ENCODE measurements around the gene KYAT1.
A peak's percentile ranks its signal among the peaks of the same experiment; 100 is the strongest.

Gene KYAT1

GRCh38 chr9:128899566-128900322 lies 18.0 kb upstream of the KYAT1 start:
- no peak overlapping the region for H3K18ac ChIP-seq (ENCODE audit: low read length)
- H4K8ac ChIP-seq (ENCODE audit: low read depth, low read length): no peak overlapping the region
- peaks cover 4 to 56% of the 10 kb centered on the region in 2 donors for H3K36me3 ChIP-seq (replicated peaks in 1 of 2; ENCODE audit: control insufficient read depth in 2 of 2, insufficient read depth in 2 of 2, low read length in 2 of 2)
- peaks cover 2% of the 10 kb centered on the region for H3K79me1 ChIP-seq (ENCODE audit: low read depth, low read length)
- no peak overlapping the region for H3K27ac ChIP-seq (replicated peaks; ENCODE audit: low read length)
- H2AFZ ChIP-seq (ENCODE audit: low read length): no peak overlapping the region
- no peak overlapping the region for H3K9ac ChIP-seq (ENCODE audit: low read depth, low read length, poor library complexity)
- no peak overlapping the region for H3K4ac ChIP-seq (ENCODE audit: low read length)
- no peak overlapping the region for H2AK5ac ChIP-seq (ENCODE audit: low read depth, low read length)
- H2BK15ac ChIP-seq (ENCODE audit: low read length): no peak overlapping the region
- no peak overlapping the region for H2BK12ac ChIP-seq (ENCODE audit: low read length)
- H2BK120ac ChIP-seq (ENCODE audit: low read depth, low read length): no peak overlapping the region
- H3K9me3 ChIP-seq (replicated peaks in 1 of 2; ENCODE audit: control insufficient read depth in 2 of 2, insufficient read depth in 1 of 2, low read depth in 1 of 2, low read length in 2 of 2): no peaks in the 10 kb centered on the region
- 100% methylated on average over 2 of the region's 8 CpGs; no CpG with 5 or more reads in 1 of the 2 donors for WGBS, 2 donors (ENCODE audit: extremely low coverage in 2 of 2, insufficient read length in 2 of 2, insufficient replicate concordance in 1 of 2)
- H3K23ac ChIP-seq (ENCODE audit: low read depth, low read length, poor library complexity): no peak overlapping the region
- H3K4me1 ChIP-seq (ENCODE audit: control insufficient read depth in 2 of 2, insufficient read depth in 1 of 2, low read depth in 1 of 2, low read length in 2 of 2): peaks cover 0 to 2% of the 10 kb centered on the region in 2 donors
- no peak overlapping the region for H3K4me2 ChIP-seq (ENCODE audit: insufficient read depth, low read length, poor library complexity, severe bottlenecking)
- H3K14ac ChIP-seq (ENCODE audit: low read length): no peak overlapping the region
- no peak for DNase-seq (ENCODE audit: low spot score)
- H2BK5ac ChIP-seq (ENCODE audit: low read length): no peak overlapping the region
- H3K4me3 ChIP-seq (ENCODE audit: low read length in 2 of 2): no peak overlapping the region
- no peaks in the 10 kb centered on the region for H3K27me3 ChIP-seq (ENCODE audit: control insufficient read depth in 3 of 3, insufficient read depth in 3 of 3, low read depth in 1 of 3, low read length in 3 of 3)
- H4K91ac ChIP-seq (ENCODE audit: low read depth, low read length, poor library complexity): no peak overlapping the region

GRCh38 chr9:128898845-128899565 lies 17.3 kb upstream of the KYAT1 start:
- Histone ChIP-seq H2BK5ac (ENCODE audit: low read length) (peak overlapping the region; percentile 66), H4K91ac (ENCODE audit: low read depth, low read length, poor library complexity) (no peak overlapping the region), H3K79me1 (ENCODE audit: low read depth, low read length) (peaks cover 2% of the 10 kb centered on the region), H4K8ac (ENCODE audit: low read depth, low read length) (no peak overlapping the region), H2AK5ac (ENCODE audit: low read depth, low read length) (no peak overlapping the region), H2AFZ (ENCODE audit: low read length) (no peak overlapping the region), H3K4me1 (ENCODE audit: control insufficient read depth in 2 of 2, insufficient read depth in 1 of 2, low read depth in 1 of 2, low read length in 2 of 2) (peaks cover 0 to 2% of the 10 kb centered on the region in 2 donors), H3K4me2 (ENCODE audit: insufficient read depth, low read length, poor library complexity, severe bottlenecking) (no peak overlapping the region), H3K27me3 (ENCODE audit: control insufficient read depth in 3 of 3, insufficient read depth in 3 of 3, low read depth in 1 of 3, low read length in 3 of 3) (no peaks in the 10 kb centered on the region), H2BK15ac (ENCODE audit: low read length) (no peak overlapping the region), H3K14ac (ENCODE audit: low read length) (peak overlapping the region; percentile 2), H3K4me3 (ENCODE audit: low read length in 2 of 2) (no peak overlapping the region), H2BK120ac (ENCODE audit: low read depth, low read length) (no peak overlapping the region), H3K27ac (replicated peaks; ENCODE audit: low read length) (no peak overlapping the region), H3K4ac (ENCODE audit: low read length) (no peak overlapping the region), H3K18ac (ENCODE audit: low read length) (no peak overlapping the region), H2BK12ac (ENCODE audit: low read length) (no peak overlapping the region), H3K36me3 (replicated peaks in 1 of 2; ENCODE audit: control insufficient read depth in 2 of 2, insufficient read depth in 2 of 2, low read length in 2 of 2) (peaks cover 4 to 57% of the 10 kb centered on the region in 2 donors), H3K9me3 (replicated peaks in 1 of 2; ENCODE audit: control insufficient read depth in 2 of 2, insufficient read depth in 1 of 2, low read depth in 1 of 2, low read length in 2 of 2) (no peaks in the 10 kb centered on the region), H3K9ac (ENCODE audit: low read depth, low read length, poor library complexity) (no peak overlapping the region), H3K23ac (ENCODE audit: low read depth, low read length, poor library complexity) (no peak overlapping the region)
- no CpG with 5 or more reads among the region's 18 CpGs for WGBS, 2 donors (ENCODE audit: extremely low coverage in 2 of 2, insufficient read length in 2 of 2, insufficient replicate concordance in 1 of 2)
- DNase-seq (ENCODE audit: low spot score): no peak

GRCh38 chr9:128898382-128898781 lies 16.6 kb upstream of the KYAT1 start:
- Histone ChIP-seq H3K4me2 (ENCODE audit: insufficient read depth, low read length, poor library complexity, severe bottlenecking) (no peak overlapping the region), H2AFZ (ENCODE audit: low read length) (no peak overlapping the region), H3K79me1 (ENCODE audit: low read depth, low read length) (peaks cover 2% of the 10 kb centered on the region), H3K14ac (ENCODE audit: low read length) (peak overlapping the region; percentile 2), H3K27me3 (ENCODE audit: control insufficient read depth in 3 of 3, insufficient read depth in 3 of 3, low read depth in 1 of 3, low read length in 3 of 3) (no peaks in the 10 kb centered on the region), H4K91ac (ENCODE audit: low read depth, low read length, poor library complexity) (no peak overlapping the region), H3K4me1 (ENCODE audit: control insufficient read depth in 2 of 2, insufficient read depth in 1 of 2, low read depth in 1 of 2, low read length in 2 of 2) (peaks cover 0 to 2% of the 10 kb centered on the region in 2 donors), H3K27ac (replicated peaks; ENCODE audit: low read length) (no peak overlapping the region), H2BK15ac (ENCODE audit: low read length) (no peak overlapping the region), H3K36me3 (replicated peaks in 1 of 2; ENCODE audit: control insufficient read depth in 2 of 2, insufficient read depth in 2 of 2, low read length in 2 of 2) (peaks cover 4 to 60% of the 10 kb centered on the region in 2 donors), H2BK5ac (ENCODE audit: low read length) (peak overlapping the region; percentile 66), H3K4ac (ENCODE audit: low read length) (no peak overlapping the region), H2AK5ac (ENCODE audit: low read depth, low read length) (no peak overlapping the region), H2BK12ac (ENCODE audit: low read length) (no peak overlapping the region), H3K23ac (ENCODE audit: low read depth, low read length, poor library complexity) (no peak overlapping the region), H3K18ac (ENCODE audit: low read length) (no peak overlapping the region), H2BK120ac (ENCODE audit: low read depth, low read length) (no peak overlapping the region), H3K9ac (ENCODE audit: low read depth, low read length, poor library complexity) (no peak overlapping the region), H3K4me3 (ENCODE audit: low read length in 2 of 2) (no peak overlapping the region), H4K8ac (ENCODE audit: low read depth, low read length) (no peak overlapping the region), H3K9me3 (replicated peaks in 1 of 2; ENCODE audit: control insufficient read depth in 2 of 2, insufficient read depth in 1 of 2, low read depth in 1 of 2, low read length in 2 of 2) (no peaks in the 10 kb centered on the region)
- WGBS, 2 donors (ENCODE audit: extremely low coverage in 2 of 2, insufficient read length in 2 of 2, insufficient replicate concordance in 1 of 2): no CpG with 5 or more reads among the region's 5 CpGs
- no peak for DNase-seq (ENCODE audit: low spot score)

GRCh38 chr9:128895556-128895955 lies 13.8 kb upstream of the KYAT1 start:
- Histone ChIP-seq H3K9ac (ENCODE audit: low read depth, low read length, poor library complexity) (peak overlapping the region; percentile 5), H3K4ac (ENCODE audit: low read length) (no peak overlapping the region), H2AFZ (ENCODE audit: low read length) (no peak overlapping the region), H2BK5ac (ENCODE audit: low read length) (no peak overlapping the region), H3K4me1 (ENCODE audit: control insufficient read depth in 2 of 2, insufficient read depth in 1 of 2, low read depth in 1 of 2, low read length in 2 of 2) (peaks cover 0 to 2% of the 10 kb centered on the region in 2 donors), H2BK120ac (ENCODE audit: low read depth, low read length) (no peak overlapping the region), H3K14ac (ENCODE audit: low read length) (no peak overlapping the region), H3K27ac (replicated peaks; ENCODE audit: low read length) (no peak overlapping the region), H2AK5ac (ENCODE audit: low read depth, low read length) (no peak overlapping the region), H2BK15ac (ENCODE audit: low read length) (no peak overlapping the region), H3K27me3 (ENCODE audit: control insufficient read depth in 3 of 3, insufficient read depth in 3 of 3, low read depth in 1 of 3, low read length in 3 of 3) (no peaks in the 10 kb centered on the region), H3K23ac (ENCODE audit: low read depth, low read length, poor library complexity) (no peak overlapping the region), H3K4me3 (ENCODE audit: low read length in 2 of 2) (no peak overlapping the region), H4K91ac (ENCODE audit: low read depth, low read length, poor library complexity) (no peak overlapping the region), H3K18ac (ENCODE audit: low read length) (no peak overlapping the region), H3K9me3 (replicated peaks in 1 of 2; ENCODE audit: control insufficient read depth in 2 of 2, insufficient read depth in 1 of 2, low read depth in 1 of 2, low read length in 2 of 2) (no peaks in the 10 kb centered on the region), H3K79me1 (ENCODE audit: low read depth, low read length) (peaks cover 8% of the 10 kb centered on the region), H3K4me2 (ENCODE audit: insufficient read depth, low read length, poor library complexity, severe bottlenecking) (no peak overlapping the region), H2BK12ac (ENCODE audit: low read length) (no peak overlapping the region), H4K8ac (ENCODE audit: low read depth, low read length) (no peak overlapping the region), H3K36me3 (replicated peaks in 1 of 2; ENCODE audit: control insufficient read depth in 2 of 2, insufficient read depth in 2 of 2, low read length in 2 of 2) (peaks cover 7 to 73% of the 10 kb centered on the region in 2 donors)
- no peak for DNase-seq (ENCODE audit: low spot score)
- no CpG with 5 or more reads among the region's 4 CpGs for WGBS, 2 donors (ENCODE audit: extremely low coverage in 2 of 2, insufficient read length in 2 of 2, insufficient replicate concordance in 1 of 2)
